HG02763 (cell line): ENCODE results near the gene CALML6.

Experiments
- ATAC-seq: cut with Tn5 transposase; IDR thresholded peaks from one replicate; pipeline ENCODE4 v1.9.1; 2021; ENCODE audit warnings: mild to moderate bottlenecking, moderate library complexity; ENCODE audit not compliant: unreplicated experiment

Gene CALML6

GRCh38 chr1:1910033-1910465 lies 5.0 kb upstream of the CALML6 start:
- ATAC-seq, result no peak

GRCh38 chr1:1910651-1911331 lies 4.3 kb upstream of the CALML6 start:
- no peak for ATAC-seq

- no peak for ATAC-seq
Measured at GRCh38 chr1:1911350-1912041, 3.6 kb upstream of the CALML6 start.

- no peak for ATAC-seq
Measured at GRCh38 chr1:1914101-1914970, 724 bp upstream of the CALML6 start.

GRCh38 chr1:1915911-1916840 lies 1.1 kb downstream of the CALML6 start:
- ATAC-seq, result no peak

GRCh38 chr1:1916851-1917251 lies 1.8 kb downstream of the CALML6 start:
- ATAC-seq, result no peak

GRCh38 chr1:1917304-1917976 lies 2.4 kb downstream of the CALML6 start:
- no peak for ATAC-seq

- no peak for ATAC-seq
Measured at GRCh38 chr1:1917995-1918900, 3.2 kb downstream of the CALML6 start.

GRCh38 chr1:1918901-1919303 lies 3.8 kb downstream of the CALML6 start, which contains the start of gene TMEM52:
Gene TMEM52, minus strand, starts transcription at chr1:1919279. Its CDS starts 14 bp downstream, at chr1:1919265.
- peak; percentile 15 for ATAC-seq

- ATAC-seq, result peak; percentile 87
Measured at GRCh38 chr1:1919304-1920056, 4.4 kb downstream of the CALML6 start.

GRCh38 chr1:1920057-1920607 lies 5.1 kb downstream of the CALML6 start:
- ATAC-seq, result no peak

GRCh38 chr1:1920608-1921458 lies 5.8 kb downstream of the CALML6 start:
- no peak for ATAC-seq

- ATAC-seq, result no peak
Measured at GRCh38 chr1:1921459-1921862, 6.4 kb downstream of the CALML6 start.

GRCh38 chr1:1921901-1922701 lies 7.0 kb downstream of the CALML6 start:
- ATAC-seq, result no peak

GRCh38 chr1:1922702-1922955 lies 7.6 kb downstream of the CALML6 start:
- ATAC-seq, result no peak
